CD4-positive, alpha-beta T cell treated with Interleukin-15 for 4 hours (primary cell): ENCODE results near the gene PLEKHA6.
"Not testable (repeated sequence)": the region's sequence is repeated elsewhere in the genome, so short reads cannot be mapped to it uniquely, and the experiment has no call there.

ENCODE experiments used
- DNase-seq: peaks from one replicate; pipeline ENCODE4 v3.0.0-alpha.2; 2020; ENCODE audit warnings: low spot score

The PLEKHA6 gene

GRCh38 chr1:204314893-204315658 is 44.7 kb downstream of the PLEKHA6 start:
- no peak for DNase-seq

GRCh38 chr1:204314171-204314892 is 45.4 kb downstream of the PLEKHA6 start:
- DNase-seq, result no peak

GRCh38 chr1:204313675-204314074 is 46.1 kb downstream of the PLEKHA6 start:
- DNase-seq, result no peak

- DNase-seq, result not testable (repeated sequence)
Measured at GRCh38 chr1:204310970-204311369, 48.8 kb downstream of the PLEKHA6 start.

GRCh38 chr1:204308023-204308628 is 51.6 kb downstream of the PLEKHA6 start:
- DNase-seq, result no peak

GRCh38 chr1:204307334-204307883 is 52.3 kb downstream of the PLEKHA6 start:
- no peak for DNase-seq

GRCh38 chr1:204306076-204306475 is 53.7 kb downstream of the PLEKHA6 start:
- no peak for DNase-seq

GRCh38 chr1:204304067-204304466 is 55.7 kb downstream of the PLEKHA6 start:
- DNase-seq, result no peak

GRCh38 chr1:204302769-204303168 is 57.0 kb downstream of the PLEKHA6 start:
- no peak for DNase-seq

GRCh38 chr1:204301171-204301957 is 58.4 kb downstream of the PLEKHA6 start:
- DNase-seq, result no peak

GRCh38 chr1:204299814-204300365 is 59.8 kb downstream of the PLEKHA6 start:
- no peak for DNase-seq

GRCh38 chr1:204296431-204296988 is 63.2 kb downstream of the PLEKHA6 start:
- DNase-seq, result no peak

- no peak for DNase-seq
Measured at GRCh38 chr1:204295671-204296070, 64.1 kb downstream of the PLEKHA6 start.

- DNase-seq, result no peak
Measured at GRCh38 chr1:204294357-204294756, 65.4 kb downstream of the PLEKHA6 start.

- DNase-seq, result no peak
Measured at GRCh38 chr1:204293605-204294337, 66.0 kb downstream of the PLEKHA6 start.

- no peak for DNase-seq
Measured at GRCh38 chr1:204292740-204293139, 67.0 kb downstream of the PLEKHA6 start.

- DNase-seq, result no peak
Measured at GRCh38 chr1:204289280-204289679, 70.4 kb downstream of the PLEKHA6 start.

- DNase-seq, result no peak
Measured at GRCh38 chr1:204288021-204288588, 71.6 kb downstream of the PLEKHA6 start.

GRCh38 chr1:204287466-204287891 is 72.2 kb downstream of the PLEKHA6 start:
- DNase-seq, result no peak

GRCh38 chr1:204286831-204287421 is 72.8 kb downstream of the PLEKHA6 start:
- peak; percentile 34 for DNase-seq
